IMR-90 (cell line): ENCODE measurements around the gene FRAS1.

ENCODE experiments used
- CEBPB ChIP-seq: IDR thresholded peaks from 2 replicates; pipeline ENCODE4 v1.6.1; 2012; ENCODE audit warnings: low read depth, low read length, improper control_type of control experiment
- CHD1 ChIP-seq: IDR thresholded peaks from 2 replicates; pipeline ENCODE4 v1.6.1; 2012; ENCODE audit warnings: low read depth, low read length, improper control_type of control experiment
- CTCF ChIP-seq: conservative IDR thresholded peaks from 2 replicates; pipeline ENCODE4 v1.5.1; 2012; ENCODE audit warnings: mild to moderate bottlenecking, low read depth, low read length, improper control_type of control experiment
- MAFK ChIP-seq: IDR thresholded peaks from 2 replicates; pipeline ENCODE4 v1.6.1; 2012; ENCODE audit warnings: low read depth, low read length, improper control_type of control experiment
- NFE2L2 ChIP-seq: fragments of 150-350 bp; IDR thresholded peaks from 2 replicates; pipeline ENCODE4 v1.6.1; 2016; ENCODE audit warnings: low read depth, mild to moderate bottlenecking, low read length
- POLR2A ChIP-seq: IDR thresholded peaks from 2 replicates; pipeline ENCODE4 v1.6.1; 2012; ENCODE audit warnings: mild to moderate bottlenecking, low read depth, low read length
- RAD21 ChIP-seq: IDR thresholded peaks from 2 replicates; pipeline ENCODE4 v1.6.1; 2012; ENCODE audit warnings: low read length, improper control_type of control experiment
- RFX5 ChIP-seq: IDR thresholded peaks from 2 replicates; pipeline ENCODE4 v1.8.0; 2012; ENCODE audit warnings: low read depth, mild to moderate bottlenecking, low read length, moderate library complexity
- USF2 ChIP-seq: fragments of 150-350 bp; IDR thresholded peaks from 2 replicates; pipeline ENCODE4 v1.6.1; 2017; ENCODE audit warnings: mild to moderate bottlenecking, antibody characterized with exemption, low read length, low read depth

- no peak for TF ChIP-seq POLR2A
- no peak for TF ChIP-seq CTCF
- TF ChIP-seq MAFK, result no peak
- TF ChIP-seq CHD1, result no peak
- TF ChIP-seq RFX5, result no peak
- TF ChIP-seq CEBPB, result peak; percentile 76
- no peak for TF ChIP-seq USF2
- no peak for TF ChIP-seq NFE2L2
- TF ChIP-seq RAD21, result no peak
These were observed 752 bp downstream of the FRAS1 start for GRCh38 chr4:78057600-78058550.
